Esophagus squamous epithelium (tissue), 4 donors: ENCODE measurements around the gene A1BG.

ENCODE experiments used
- CTCF ChIP-seq, 6 experiments: fragments of 450-650 bp in 4 of 6; fragments of 200-600 bp in 2 of 6; sonication (generic) in 2 of 6; IDR thresholded peaks; one replicate each; pipeline ENCODE4 v1.5.1; 2016 to 2019; ENCODE audit warnings: antibody characterized with exemption in 6 of 6, mild to moderate bottlenecking in 4 of 6, moderate library complexity in 4 of 6
- POLR2A ChIP-seq, 4 donors: fragments of 450-650 bp; IDR thresholded peaks; one replicate each; pipeline ENCODE4 v1.6.1; 2017; ENCODE audit warnings: antibody characterized with exemption in 4 of 4, mild to moderate bottlenecking in 4 of 4, moderate library complexity in 3 of 4

DNA sequence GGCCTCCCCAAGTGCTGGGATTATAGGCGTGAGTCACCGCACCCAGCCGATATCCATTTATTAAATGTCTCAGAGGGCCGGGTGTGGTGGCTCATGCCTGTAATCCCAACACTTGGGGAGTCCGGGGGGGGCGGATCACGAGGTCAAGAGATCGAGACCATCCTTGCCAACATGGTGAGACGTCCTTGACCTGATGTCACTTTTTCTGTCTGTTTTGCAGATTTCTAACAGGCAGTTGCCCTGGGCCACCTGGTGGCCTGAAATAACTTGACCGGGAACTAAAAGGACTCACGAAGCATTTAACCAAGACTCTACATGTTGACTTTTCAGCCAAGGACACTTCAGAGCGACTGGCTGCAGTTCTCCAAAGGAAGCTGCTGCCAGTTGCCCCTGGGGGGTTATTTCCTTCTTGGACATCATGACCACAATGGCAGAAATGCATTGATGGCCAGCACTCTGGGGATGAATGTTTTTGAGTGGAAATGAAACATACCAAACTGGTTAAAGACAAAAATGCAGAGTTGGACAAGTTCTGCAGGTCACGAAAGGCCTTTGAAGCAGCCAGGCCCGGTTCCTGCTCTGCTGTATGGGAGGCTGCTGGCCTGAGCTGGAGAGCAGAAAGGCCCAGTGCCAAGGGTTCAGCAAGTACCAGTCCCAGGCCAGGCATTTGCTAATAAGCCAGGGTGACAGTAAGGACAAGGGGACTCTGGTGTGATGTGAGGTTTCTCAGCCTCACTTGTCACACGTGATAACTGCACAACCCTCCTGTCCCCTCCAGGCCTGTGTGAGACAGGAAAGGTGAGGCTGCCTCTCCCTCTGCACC lies 19.2 kb upstream of the A1BG start:
- no peak for TF ChIP-seq CTCF (IDR thresholded peaks at IDR 0.05)
- TF ChIP-seq POLR2A (IDR thresholded peaks at IDR 0.05) = no peak
